Measurements from ENCODE around the gene FREY1. TPM values are rescaled to one million over a fixed set of nuclear protein-coding genes. Genes with fewer than 3 reads are reported as not detected.

The FREY1 gene
- total and polyA plus RNA-seq, 9 of the 15 experiments (the other 6 are each of a cell fraction or from before 2014, with no cell fraction given), result 0.25 to 1.5 (median 1.1) TPM; not detected in 5

DNA sequence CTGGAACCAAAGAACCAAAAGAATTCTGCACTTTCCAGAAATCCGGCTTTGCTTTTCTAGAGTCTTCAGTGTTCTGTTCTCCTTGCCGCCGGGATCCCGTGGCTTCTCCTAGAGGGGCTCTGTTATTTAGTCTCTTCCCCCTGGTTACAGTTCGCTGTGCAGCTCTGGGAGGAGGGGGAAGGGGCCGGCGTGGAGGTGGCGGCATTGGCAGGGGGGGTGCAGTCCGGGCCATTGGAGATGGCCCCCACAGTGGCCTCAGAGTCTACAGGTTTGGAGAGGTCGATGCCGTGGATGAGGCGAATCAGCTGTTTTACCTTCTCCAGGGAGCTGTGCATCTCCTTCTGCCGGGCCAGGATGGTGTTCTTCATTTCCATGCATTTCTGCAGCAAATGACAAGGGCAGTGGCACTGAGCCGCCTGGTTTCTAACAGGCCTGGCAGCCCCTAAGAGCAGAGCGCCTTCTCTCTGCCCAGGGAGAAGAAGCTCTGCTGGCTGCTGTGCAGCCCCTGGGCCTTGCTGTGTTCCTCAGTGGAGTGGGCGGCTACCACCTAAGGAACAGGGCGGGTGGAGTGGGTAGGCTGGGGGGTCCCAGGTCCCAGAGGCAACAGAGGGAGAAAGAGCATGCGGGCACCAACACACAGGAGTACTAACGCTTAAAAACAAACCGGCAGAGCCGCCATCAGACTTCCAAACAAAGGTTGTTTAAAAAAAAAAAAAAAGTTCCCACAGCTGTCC, 26.9 kb upstream of the FREY1 start:
- CTCF ChIA-PET (ENCODE audit: low intra/inter-chr PET ratio), result no interaction called here

More for the DNA sequence above, 26.9 kb upstream of the FREY1 start:
- Histone ChIP-seq H3K27ac (ENCODE audit: extremely low read depth, low read depth, low read length) (no peak overlapping the region), H3K9ac (ENCODE audit: insufficient read depth in 1 of 2, low read depth in 2 of 2, low read length in 2 of 2) (peak overlapping the region in 1 of 2 experiments; percentile 65; a peak in 1 of 4 replicates), H3K4me2 (ENCODE audit: insufficient read depth, low read length) (no peak overlapping the region), H3K36me3 (ENCODE audit: control insufficient read depth, insufficient read depth, low read length) (peaks cover 49% of the 10 kb centered on the region; the same call in 2 of the 3 replicates), H3K9me3 (replicated peaks; ENCODE audit: control insufficient read depth, insufficient read depth, low read depth, low read length) (no peaks in the 10 kb centered on the region), H4K20me1 (replicated peaks; ENCODE audit: control insufficient read depth, insufficient read depth, low read length) (no peaks in the 10 kb centered on the region; the same call in 1 of the 2 replicates), H3K79me2 (ENCODE audit: control insufficient read depth, insufficient read depth, low read length) (no peaks in the 10 kb centered on the region), H3K9me1 (ENCODE audit: control insufficient read depth, insufficient read depth, low read length) (no peaks in the 10 kb centered on the region), H3K27me3 (ENCODE audit: control insufficient read depth in 2 of 2, insufficient read depth in 2 of 2, low read length in 2 of 2) (no peaks in the 10 kb centered on the region), H2AFZ (ENCODE audit: low read depth, low read length) (no peak overlapping the region), H3K4me3 (no peak overlapping the region), H3K4me1 (replicated peaks in 1 of 2; ENCODE audit: control insufficient read depth in 2 of 2, insufficient read depth in 2 of 2, low read length in 2 of 2) (peaks cover 5 to 27% of the 10 kb centered on the region in 2 experiments; a peak in 3 of 5 replicates)
- POLR2A ChIA-PET, result interaction anchor here (1.0 kb wide), 1 partner anchor 10 kb away, joined by 3 read pairs; no protein-coding TSS in a partner anchor
- TF ChIP-seq PHTF2 (CRISPR knock-in tag; IDR thresholded peaks at IDR 0.05), result no peak
- TF ChIP-seq NCOR1 (IDR thresholded peaks at IDR 0.05), result no peak
- no peak for TF ChIP-seq RBM14 (IDR thresholded peaks at IDR 0.05; ENCODE audit: borderline replicate concordance, insufficient read depth, low read depth, low read length)
- TF ChIP-seq RFX1 (IDR thresholded peaks at IDR 0.05), result no peak
- TF ChIP-seq, protein P1, sequence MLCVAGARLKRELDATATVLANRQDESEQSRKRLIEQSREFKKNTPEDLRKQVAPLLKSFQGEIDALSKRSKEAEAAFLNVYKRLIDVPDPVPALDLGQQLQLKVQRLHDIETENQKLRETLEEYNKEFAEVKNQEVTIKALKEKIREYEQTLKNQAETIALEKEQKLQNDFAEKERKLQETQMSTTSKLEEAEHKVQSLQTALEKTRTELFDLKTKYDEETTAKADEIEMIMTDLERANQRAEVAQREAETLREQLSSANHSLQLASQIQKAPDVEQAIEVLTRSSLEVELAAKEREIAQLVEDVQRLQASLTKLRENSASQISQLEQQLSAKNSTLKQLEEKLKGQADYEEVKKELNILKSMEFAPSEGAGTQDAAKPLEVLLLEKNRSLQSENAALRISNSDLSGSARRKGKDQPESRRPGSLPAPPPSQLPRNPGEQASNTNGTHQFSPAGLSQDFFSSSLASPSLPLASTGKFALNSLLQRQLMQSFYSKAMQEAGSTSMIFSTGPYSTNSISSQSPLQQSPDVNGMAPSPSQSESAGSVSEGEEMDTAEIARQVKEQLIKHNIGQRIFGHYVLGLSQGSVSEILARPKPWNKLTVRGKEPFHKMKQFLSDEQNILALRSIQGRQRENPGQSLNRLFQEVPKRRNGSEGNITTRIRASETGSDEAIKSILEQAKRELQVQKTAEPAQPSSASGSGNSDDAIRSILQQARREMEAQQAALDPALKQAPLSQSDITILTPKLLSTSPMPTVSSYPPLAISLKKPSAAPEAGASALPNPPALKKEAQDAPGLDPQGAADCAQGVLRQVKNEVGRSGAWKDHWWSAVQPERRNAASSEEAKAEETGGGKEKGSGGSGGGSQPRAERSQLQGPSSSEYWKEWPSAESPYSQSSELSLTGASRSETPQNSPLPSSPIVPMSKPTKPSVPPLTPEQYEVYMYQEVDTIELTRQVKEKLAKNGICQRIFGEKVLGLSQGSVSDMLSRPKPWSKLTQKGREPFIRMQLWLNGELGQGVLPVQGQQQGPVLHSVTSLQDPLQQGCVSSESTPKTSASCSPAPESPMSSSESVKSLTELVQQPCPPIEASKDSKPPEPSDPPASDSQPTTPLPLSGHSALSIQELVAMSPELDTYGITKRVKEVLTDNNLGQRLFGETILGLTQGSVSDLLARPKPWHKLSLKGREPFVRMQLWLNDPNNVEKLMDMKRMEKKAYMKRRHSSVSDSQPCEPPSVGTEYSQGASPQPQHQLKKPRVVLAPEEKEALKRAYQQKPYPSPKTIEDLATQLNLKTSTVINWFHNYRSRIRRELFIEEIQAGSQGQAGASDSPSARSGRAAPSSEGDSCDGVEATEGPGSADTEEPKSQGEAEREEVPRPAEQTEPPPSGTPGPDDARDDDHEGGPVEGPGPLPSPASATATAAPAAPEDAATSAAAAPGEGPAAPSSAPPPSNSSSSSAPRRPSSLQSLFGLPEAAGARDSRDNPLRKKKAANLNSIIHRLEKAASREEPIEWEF (CRISPR knock-in tag; IDR thresholded peaks at IDR 0.05), result no peak
- TF ChIP-seq CEBPG (CRISPR knock-in tag; IDR thresholded peaks at IDR 0.05), result no peak
- no peak for TF ChIP-seq CEBPG (tag; conservative IDR thresholded peaks at IDR 0.05 in 1 of 2, IDR thresholded peaks at IDR 0.05 in 1 of 2)
- TF ChIP-seq ILF3 (IDR thresholded peaks at IDR 0.05; ENCODE audit: borderline replicate concordance), result no peak
- no peak for TF ChIP-seq TBL1XR1 (IDR thresholded peaks at IDR 0.05; ENCODE audit: low read length in 2 of 2)
- no peak for TF ChIP-seq PHB (CRISPR knock-in tag; IDR thresholded peaks at IDR 0.05)
- no peak for TF ChIP-seq MCM2 (IDR thresholded peaks at IDR 0.05; ENCODE audit: low read depth)
- no peak for TF ChIP-seq FOXA3 (CRISPR knock-in tag; conservative IDR thresholded peaks at IDR 0.05 in 1 of 2, IDR thresholded peaks at IDR 0.05 in 1 of 2)
- TF ChIP-seq XRCC5 (IDR thresholded peaks at IDR 0.05; ENCODE audit: low read depth, low read length), result no peak
- TF ChIP-seq, protein P2, sequence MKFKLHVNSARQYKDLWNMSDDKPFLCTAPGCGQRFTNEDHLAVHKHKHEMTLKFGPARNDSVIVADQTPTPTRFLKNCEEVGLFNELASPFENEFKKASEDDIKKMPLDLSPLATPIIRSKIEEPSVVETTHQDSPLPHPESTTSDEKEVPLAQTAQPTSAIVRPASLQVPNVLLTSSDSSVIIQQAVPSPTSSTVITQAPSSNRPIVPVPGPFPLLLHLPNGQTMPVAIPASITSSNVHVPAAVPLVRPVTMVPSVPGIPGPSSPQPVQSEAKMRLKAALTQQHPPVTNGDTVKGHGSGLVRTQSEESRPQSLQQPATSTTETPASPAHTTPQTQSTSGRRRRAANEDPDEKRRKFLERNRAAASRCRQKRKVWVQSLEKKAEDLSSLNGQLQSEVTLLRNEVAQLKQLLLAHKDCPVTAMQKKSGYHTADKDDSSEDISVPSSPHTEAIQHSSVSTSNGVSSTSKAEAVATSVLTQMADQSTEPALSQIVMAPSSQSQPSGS (CRISPR knock-in tag; IDR thresholded peaks at IDR 0.05), result no peak
- no peak for TF ChIP-seq NBN (IDR thresholded peaks at IDR 0.05; ENCODE audit: low read depth)
- TF ChIP-seq U2AF2 (optimal IDR thresholded peaks at IDR 0.05; ENCODE audit: low read depth, low read length), result no peak
- FAIRE-seq (no peak), DNase-seq (ENCODE audit: extremely low read depth in 1 of 4, low spot score in 3 of 4) (no peak), ATAC-seq (no peak)
- in situ Hi-C loops (cut with MboI), result no loop called here
- intact Hi-C loops (cut with micrococcal nuclease), result no loop called here
- 80% methylated on average over 10 of the region's 21 CpGs for WGBS (ENCODE audit: insufficient coverage, low coverage, missing lambda C conversion rate)
- no TSS peak for BruUV-seq (replicated peaks)

All from K562 (cell line).